Karpas-422 (cell line): ENCODE measurements around the gene PECR. TPM values are rescaled to one million over a fixed set of nuclear protein-coding genes. Genes with fewer than 3 reads are reported as not detected.

Experiments used
- DNase-seq: peaks from one replicate; pipeline ENCODE4 v3.0.0-alpha.2; 2015
- H2AFZ ChIP-seq: fragments of 200-600 bp; sonication (generic); 2 replicates; pipeline ENCODE4 v1.6.1; 2014; ENCODE audit warnings: antibody characterized with exemption, low read length, mixed read lengths
- H3K27ac ChIP-seq: fragments of 200-600 bp; sonication (generic); 2 replicates; pipeline ENCODE4 v1.5.1; 2014; ENCODE audit warnings: mild to moderate bottlenecking, low read length, moderate library complexity
- H3K27me3 ChIP-seq: fragments of 200-600 bp; sonication (generic); 2 replicates; pipeline ENCODE4 v1.6.1; 2014; ENCODE audit warnings: low read length, mixed read lengths
- H3K36me3 ChIP-seq: fragments of 200-600 bp; sonication (generic); 2 replicates; pipeline ENCODE4 v1.6.1; 2014; ENCODE audit warnings: low read length, mixed read lengths; ENCODE audit not compliant: insufficient read depth
- H3K4me1 ChIP-seq: fragments of 200-600 bp; sonication (generic); 2 replicates; pipeline ENCODE4 v1.6.1; 2014; ENCODE audit warnings: mild to moderate bottlenecking, low read length, mixed read lengths
- H3K4me2 ChIP-seq: fragments of 200-600 bp; sonication (generic); 2 replicates; pipeline ENCODE4 v1.6.1; 2014; ENCODE audit warnings: low read length, low read depth, mild to moderate bottlenecking; ENCODE audit not compliant: poor library complexity, severe bottlenecking
- H3K4me3 ChIP-seq: fragments of 200-600 bp; sonication (generic); 2 replicates; pipeline ENCODE4 v1.5.1; 2014; ENCODE audit warnings: mild to moderate bottlenecking, antibody characterized with exemption, low read length, mixed read lengths
- H3K79me2 ChIP-seq: fragments of 200-600 bp; sonication (generic); 2 replicates; pipeline ENCODE4 v1.6.1; 2014; ENCODE audit warnings: mild to moderate bottlenecking, low read length, mixed read lengths
- H3K9ac ChIP-seq: fragments of 200-600 bp; sonication (generic); 2 replicates; pipeline ENCODE4 v1.6.0; 2014; ENCODE audit warnings: low read length
- H3K9me2 ChIP-seq: fragments of 200-600 bp; sonication (generic), shearing (Covaris generic); replicated peaks from 2 replicates; pipeline ENCODE4 v1.6.0; 2014; ENCODE audit warnings: mild to moderate bottlenecking, low read length, moderate library complexity; ENCODE audit not compliant: insufficient read depth
- H3K9me3 ChIP-seq: fragments of 300-700, 200-600 bp; sonication (generic); 2 replicates; pipeline ENCODE4 v1.6.1; 2014; ENCODE audit warnings: low read length, mixed read lengths
- H4K20me1 ChIP-seq: fragments of 200-600 bp; sonication (generic); 2 replicates; pipeline ENCODE4 v1.6.1; 2014; ENCODE audit warnings: mild to moderate bottlenecking, antibody characterized with exemption, low read length, low read depth; ENCODE audit not compliant: insufficient read depth
- total RNA-seq: library from RNA; depleted of rRNA; stranded (reverse); fragments of >200 nt; shearing (Covaris generic); gene quantifications from 2 replicates; pipeline ENCODE4 v1.2.3, GENCODE V29; 2014; ENCODE audit warnings: low replicate concordance

PECR gene
- total RNA-seq, 1 experiment from 2014 or later: 0.30 TPM

- no peaks in the 10 kb centered on the region for H3K9me3 ChIP-seq
- H3K4me1 ChIP-seq: peaks cover 38% of the 10 kb centered on the region
- peaks cover 85% of the 10 kb centered on the region for H3K36me3 ChIP-seq
- H3K27ac ChIP-seq: no peak overlapping the region
- H3K27me3 ChIP-seq: no peaks in the 10 kb centered on the region
- no peak overlapping the region for H3K4me2 ChIP-seq
- H3K4me3 ChIP-seq: no peak overlapping the region
- DNase-seq: no peak
- no peaks in the 10 kb centered on the region for H3K9me2 ChIP-seq
- no peak overlapping the region for H2AFZ ChIP-seq
- no peak overlapping the region for H3K9ac ChIP-seq
- peaks cover 21% of the 10 kb centered on the region; the same call in 1 of the 2 replicates for H4K20me1 ChIP-seq
- peaks cover 74% of the 10 kb centered on the region for H3K79me2 ChIP-seq
Observed at GRCh38 chr2:216116418-216116817, 34.8 kb upstream of the PECR start.

- no peak overlapping the region for H3K27ac ChIP-seq
- no peaks in the 10 kb centered on the region for H3K27me3 ChIP-seq
- peaks cover 87% of the 10 kb centered on the region for H3K36me3 ChIP-seq
- H3K9me2 ChIP-seq: no peaks in the 10 kb centered on the region
- H3K9me3 ChIP-seq: no peaks in the 10 kb centered on the region
- DNase-seq: peak; percentile 97
- H3K4me3 ChIP-seq: peak overlapping the region; percentile 53
- peak overlapping the region; percentile 60 for H3K4me2 ChIP-seq
- H2AFZ ChIP-seq: no peak overlapping the region
- peaks cover 52% of the 10 kb centered on the region for H3K4me1 ChIP-seq
- peaks cover 27% of the 10 kb centered on the region; the same call in 1 of the 2 replicates for H4K20me1 ChIP-seq
- peaks cover 78% of the 10 kb centered on the region for H3K79me2 ChIP-seq
- 0 out of 2 replicates have a peak overlapping the region, but pooled peaks have one; percentile 10 for H3K9ac ChIP-seq
Observed at GRCh38 chr2:216114714-216115531, 33.3 kb upstream of the PECR start.

- no peak overlapping the region for H3K27ac ChIP-seq
- H2AFZ ChIP-seq: no peak overlapping the region
- H3K9me3 ChIP-seq: no peaks in the 10 kb centered on the region
- H3K4me1 ChIP-seq: peaks cover 52% of the 10 kb centered on the region
- no peak for DNase-seq
- no peaks in the 10 kb centered on the region for H3K9me2 ChIP-seq
- peaks cover 81% of the 10 kb centered on the region for H3K36me3 ChIP-seq
- no peak overlapping the region for H3K4me3 ChIP-seq
- H3K79me2 ChIP-seq: peaks cover 78% of the 10 kb centered on the region
- H3K9ac ChIP-seq: no peak overlapping the region
- H3K4me2 ChIP-seq: no peak overlapping the region
- H4K20me1 ChIP-seq: peaks cover 25% of the 10 kb centered on the region; the same call in 1 of the 2 replicates
- H3K27me3 ChIP-seq: no peaks in the 10 kb centered on the region
Observed at GRCh38 chr2:216114382-216114713, 32.7 kb upstream of the PECR start.

- peaks cover 72% of the 10 kb centered on the region for H3K79me2 ChIP-seq
- no peaks in the 10 kb centered on the region for H3K9me3 ChIP-seq
- H2AFZ ChIP-seq: no peak overlapping the region
- H3K9ac ChIP-seq: no peak overlapping the region
- no peaks in the 10 kb centered on the region for H3K9me2 ChIP-seq
- peaks cover 56% of the 10 kb centered on the region for H3K4me1 ChIP-seq
- no peaks in the 10 kb centered on the region for H3K27me3 ChIP-seq
- no peak for DNase-seq
- peaks cover 73% of the 10 kb centered on the region for H3K36me3 ChIP-seq
- H3K4me2 ChIP-seq: no peak overlapping the region
- H3K4me3 ChIP-seq: no peak overlapping the region
- no peak overlapping the region for H3K27ac ChIP-seq
- peaks cover 22% of the 10 kb centered on the region; the same call in 1 of the 2 replicates for H4K20me1 ChIP-seq
Observed at GRCh38 chr2:216113572-216113971, 32.0 kb upstream of the PECR start.

GRCh38 chr2:216112926-216113325 is 31.3 kb upstream of the PECR start:
- H3K4me2 ChIP-seq: no peak overlapping the region
- no peak for DNase-seq
- no peak overlapping the region for H3K4me3 ChIP-seq
- peaks cover 67% of the 10 kb centered on the region for H3K36me3 ChIP-seq
- H2AFZ ChIP-seq: no peak overlapping the region
- peaks cover 66% of the 10 kb centered on the region for H3K79me2 ChIP-seq
- H3K27me3 ChIP-seq: no peaks in the 10 kb centered on the region
- no peak overlapping the region for H3K27ac ChIP-seq
- peaks cover 22% of the 10 kb centered on the region; the same call in 1 of the 2 replicates for H4K20me1 ChIP-seq
- no peaks in the 10 kb centered on the region for H3K9me3 ChIP-seq
- H3K9ac ChIP-seq: no peak overlapping the region
- no peaks in the 10 kb centered on the region for H3K9me2 ChIP-seq
- H3K4me1 ChIP-seq: peaks cover 60% of the 10 kb centered on the region

GRCh38 chr2:216111122-216111521 is 29.5 kb upstream of the PECR start:
- Histone ChIP-seq H3K4me1 (peaks cover 59% of the 10 kb centered on the region), H3K27ac (no peak overlapping the region; the same call in 1 of the 2 replicates), H2AFZ (no peak overlapping the region), H3K79me2 (peaks cover 48% of the 10 kb centered on the region), H3K4me2 (peak overlapping the region; percentile 94), H3K9ac (peak overlapping the region; percentile 98), H3K4me3 (peak overlapping the region; percentile 95), H3K9me3 (no peaks in the 10 kb centered on the region), H3K9me2 (no peaks in the 10 kb centered on the region), H4K20me1 (peaks cover 12% of the 10 kb centered on the region; the same call in 1 of the 2 replicates), H3K27me3 (no peaks in the 10 kb centered on the region), H3K36me3 (peaks cover 49% of the 10 kb centered on the region)
- no peak for DNase-seq

GRCh38 chr2:216110620-216111019 is 29.0 kb upstream of the PECR start:
- no peak for DNase-seq
- Histone ChIP-seq H2AFZ (no peak overlapping the region), H3K27ac (peak overlapping the region; percentile 87), H3K79me2 (peaks cover 43% of the 10 kb centered on the region), H3K27me3 (no peaks in the 10 kb centered on the region), H4K20me1 (peaks cover 12% of the 10 kb centered on the region; the same call in 1 of the 2 replicates), H3K4me3 (peak overlapping the region; percentile 95), H3K36me3 (peaks cover 44% of the 10 kb centered on the region), H3K9me2 (no peaks in the 10 kb centered on the region), H3K4me2 (peak overlapping the region; percentile 94), H3K4me1 (peaks cover 54% of the 10 kb centered on the region), H3K9ac (peak overlapping the region; percentile 98), H3K9me3 (no peaks in the 10 kb centered on the region)

- H3K27ac ChIP-seq: peak overlapping the region; percentile 87
- H3K36me3 ChIP-seq: peaks cover 39% of the 10 kb centered on the region
- H3K9me3 ChIP-seq: no peaks in the 10 kb centered on the region
- H3K27me3 ChIP-seq: no peaks in the 10 kb centered on the region
- H4K20me1 ChIP-seq: peaks cover 12% of the 10 kb centered on the region; the same call in 1 of the 2 replicates
- peak overlapping the region; percentile 94 for H3K4me2 ChIP-seq
- H3K9me2 ChIP-seq: no peaks in the 10 kb centered on the region
- peaks cover 38% of the 10 kb centered on the region for H3K79me2 ChIP-seq
- peak overlapping the region; percentile 95 for H3K4me3 ChIP-seq
- H3K9ac ChIP-seq: peak overlapping the region; percentile 98
- DNase-seq: peak; percentile 48
- H2AFZ ChIP-seq: no peak overlapping the region
- peaks cover 49% of the 10 kb centered on the region for H3K4me1 ChIP-seq
Observed at GRCh38 chr2:216109962-216110614, 28.5 kb upstream of the PECR start.
